Spleen (tissue), 7 donors: ENCODE results near the gene RIPOR2.

Experiments used
- POLR2A ChIP-seq, 3 donors: fragments of 450-650 bp; IDR thresholded peaks; one replicate each; pipeline ENCODE4 v1.5.1; 2017; ENCODE audit warnings: antibody characterized with exemption in 3 of 3, mild to moderate bottlenecking in 1 of 3
- POLR2AphosphoS5 ChIP-seq, 3 donors: sonication (generic); formaldehyde crosslinking; IDR thresholded peaks; one replicate each; pipeline ENCODE4 v1.5.1; 2017; ENCODE audit warnings: antibody characterized with exemption in 3 of 3
- TF ChIP-seq, protein P1 (sequence below), 11 experiments: fragments of 200-600 bp in 7 of 11; fragments of 450-650 bp in 4 of 11; sonication (generic) in 4 of 11; IDR thresholded peaks in 8 of 11; conservative IDR thresholded peaks in 3 of 11; 1 replicate in 7 of 11; 2 replicates in 4 of 11; pipeline versions ENCODE4 v1.4.0 to v1.8.0; 2016 to 2021; ENCODE audit warnings: antibody characterized with exemption in 11 of 11, inconsistent platforms in 4 of 11, mild to moderate bottlenecking in 1 of 11
- donor health status: DM: no; HTN: no; CAD: no; lungs with moderate emphysema.
- donor health status: DM: no; HTN: no; CAD: no.
- donor health status: DM: no; HTN: no; CAD: no.

DNA sequence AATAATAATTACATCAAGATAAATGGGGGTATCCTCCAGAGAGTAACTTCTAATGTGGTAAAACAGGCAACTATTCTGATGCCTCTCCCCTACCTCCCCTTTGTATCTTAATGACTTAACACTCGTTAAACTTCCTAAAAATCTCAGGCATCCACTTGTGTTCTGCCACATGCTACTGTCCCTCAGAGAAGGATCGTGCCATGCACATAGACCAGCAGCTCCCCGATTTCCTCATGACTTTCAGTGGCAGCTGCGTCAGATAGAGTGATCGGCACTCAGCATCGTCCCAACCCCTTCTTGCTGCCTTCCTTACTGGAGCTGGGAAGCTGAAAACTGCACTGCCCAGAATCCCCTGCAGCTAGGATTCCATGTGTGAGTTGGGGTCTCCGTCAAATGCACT, 32.1 kb downstream of the RIPOR2 start:
- TF ChIP-seq, protein P1, sequence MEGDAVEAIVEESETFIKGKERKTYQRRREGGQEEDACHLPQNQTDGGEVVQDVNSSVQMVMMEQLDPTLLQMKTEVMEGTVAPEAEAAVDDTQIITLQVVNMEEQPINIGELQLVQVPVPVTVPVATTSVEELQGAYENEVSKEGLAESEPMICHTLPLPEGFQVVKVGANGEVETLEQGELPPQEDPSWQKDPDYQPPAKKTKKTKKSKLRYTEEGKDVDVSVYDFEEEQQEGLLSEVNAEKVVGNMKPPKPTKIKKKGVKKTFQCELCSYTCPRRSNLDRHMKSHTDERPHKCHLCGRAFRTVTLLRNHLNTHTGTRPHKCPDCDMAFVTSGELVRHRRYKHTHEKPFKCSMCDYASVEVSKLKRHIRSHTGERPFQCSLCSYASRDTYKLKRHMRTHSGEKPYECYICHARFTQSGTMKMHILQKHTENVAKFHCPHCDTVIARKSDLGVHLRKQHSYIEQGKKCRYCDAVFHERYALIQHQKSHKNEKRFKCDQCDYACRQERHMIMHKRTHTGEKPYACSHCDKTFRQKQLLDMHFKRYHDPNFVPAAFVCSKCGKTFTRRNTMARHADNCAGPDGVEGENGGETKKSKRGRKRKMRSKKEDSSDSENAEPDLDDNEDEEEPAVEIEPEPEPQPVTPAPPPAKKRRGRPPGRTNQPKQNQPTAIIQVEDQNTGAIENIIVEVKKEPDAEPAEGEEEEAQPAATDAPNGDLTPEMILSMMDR (IDR thresholded peaks at IDR 0.05 in 8 of 11, conservative IDR thresholded peaks at IDR 0.05 in 3 of 11) = no peak
- no peak for TF ChIP-seq POLR2A (IDR thresholded peaks at IDR 0.05)
- peak in 1 of 3 donors; percentile 18 for TF ChIP-seq POLR2AphosphoS5 (IDR thresholded peaks at IDR 0.05)
